Trophoblast cell (in vitro differentiated cells and primary cell): Measurements from ENCODE around the gene RHD.

Experiments used
- DNase-seq, 2 donors: peaks; one replicate each; pipeline ENCODE4 v3.0.0-alpha.2; 2016
- H2AFZ ChIP-seq: 2 replicates; pipeline ENCODE4 v1.6.1; 2013; ENCODE audit warnings: low read length, moderate library complexity, mild to moderate bottlenecking; ENCODE audit not compliant: insufficient read depth, poor library complexity
- H2AK5ac ChIP-seq: 2 replicates; pipeline ENCODE4 v1.6.1; 2013; ENCODE audit warnings: mild to moderate bottlenecking, low read length
- H2BK120ac ChIP-seq: 2 replicates; pipeline ENCODE4 v1.6.1; 2013; ENCODE audit warnings: low read length, mild to moderate bottlenecking, moderate library complexity; ENCODE audit not compliant: insufficient read depth, poor library complexity
- H2BK12ac ChIP-seq: 2 replicates; pipeline ENCODE4 v1.6.1; 2013; ENCODE audit warnings: mild to moderate bottlenecking, low read length, moderate library complexity
- H2BK5ac ChIP-seq: 2 replicates; pipeline ENCODE4 v1.6.1; 2013; ENCODE audit warnings: low read length, low read depth, moderate library complexity, mild to moderate bottlenecking; ENCODE audit not compliant: poor library complexity
- H3K14ac ChIP-seq: 2 replicates; pipeline ENCODE4 v1.6.1; 2013; ENCODE audit warnings: mild to moderate bottlenecking, low read length
- H3K18ac ChIP-seq: 2 replicates; pipeline ENCODE4 v1.6.1; 2013; ENCODE audit warnings: mild to moderate bottlenecking, low read length
- H3K23ac ChIP-seq: 2 replicates; pipeline ENCODE4 v1.6.1; 2013; ENCODE audit warnings: low read length
- H3K27ac ChIP-seq: 2 replicates; pipeline ENCODE4 v1.5.1; 2013; ENCODE audit warnings: low read depth, mild to moderate bottlenecking, inconsistent platforms, low read length, moderate library complexity
- H3K27me3 ChIP-seq: 2 replicates; pipeline ENCODE4 v1.6.1; 2013; ENCODE audit warnings: inconsistent platforms, mild to moderate bottlenecking, low read length, moderate library complexity; ENCODE audit not compliant: insufficient read depth
- H3K36me3 ChIP-seq, 2 experiments: 1 replicate in 1 of 2; 2 replicates in 1 of 2; pipeline ENCODE4 v1.6.1; 2013; ENCODE audit warnings: low read length in 2 of 2, mild to moderate bottlenecking in 2 of 2, moderate library complexity in 1 of 2; ENCODE audit not compliant: insufficient read depth in 2 of 2, control insufficient read depth in 1 of 2
- H3K4ac ChIP-seq: 2 replicates; pipeline ENCODE4 v1.6.1; 2013; ENCODE audit warnings: low read depth, mild to moderate bottlenecking, low read length, moderate library complexity
- H3K4me1 ChIP-seq, 2 experiments: 1 replicate in 1 of 2; 2 replicates in 1 of 2; pipeline ENCODE4 v1.6.1; 2013; ENCODE audit warnings: low read length in 2 of 2, mild to moderate bottlenecking in 2 of 2, moderate library complexity in 1 of 2; ENCODE audit not compliant: insufficient read depth in 2 of 2, control insufficient read depth in 1 of 2
- H3K4me2 ChIP-seq: 2 replicates; pipeline ENCODE4 v1.6.1; 2013; ENCODE audit warnings: inconsistent platforms, mild to moderate bottlenecking, low read length, moderate library complexity
- H3K4me3 ChIP-seq: 2 replicates; pipeline ENCODE4 v1.5.1; 2013; ENCODE audit warnings: mild to moderate bottlenecking, low read depth, low read length, inconsistent platforms
- H3K79me1 ChIP-seq: one replicate; pipeline ENCODE4 v1.6.1; 2013; ENCODE audit warnings: low read length
- H3K79me2 ChIP-seq: 2 replicates; pipeline ENCODE4 v1.6.1; 2013; ENCODE audit warnings: low read length, mild to moderate bottlenecking; ENCODE audit not compliant: control insufficient read depth, insufficient read depth, poor library complexity
- H3K9ac ChIP-seq: 2 replicates; pipeline ENCODE4 v1.6.1; 2013; ENCODE audit warnings: mild to moderate bottlenecking, low read length
- H3K9me3 ChIP-seq: 2 replicates; pipeline ENCODE4 v1.6.1; 2013; ENCODE audit warnings: low read depth, mild to moderate bottlenecking, control low read depth, inconsistent platforms, low read length; ENCODE audit not compliant: insufficient read depth
- H4K12ac ChIP-seq: 2 replicates; pipeline ENCODE4 v1.6.1; 2013; ENCODE audit warnings: low read depth, mild to moderate bottlenecking, low read length, moderate library complexity
- H4K8ac ChIP-seq: 2 replicates; pipeline ENCODE4 v1.6.1; 2013; ENCODE audit warnings: low read depth, mild to moderate bottlenecking, low read length, moderate library complexity
- H4K91ac ChIP-seq: one replicate; pipeline ENCODE4 v1.6.1; 2013; ENCODE audit warnings: low read depth, mild to moderate bottlenecking, low read length, moderate library complexity
- WGBS: extraction: QIAGEN DNeasy Blood & Tissue Kit; methylation state at CpG from one replicate; pipeline ENCODE4 v1.1.7; 2013; ENCODE audit warnings: missing lambda C conversion rate; ENCODE audit not compliant: insufficient read length, insufficient coverage; ENCODE audit errors: extremely low coverage; 5-methylcytosine and 5-hydroxymethylcytosine counted together

Gene RHD

DNA sequence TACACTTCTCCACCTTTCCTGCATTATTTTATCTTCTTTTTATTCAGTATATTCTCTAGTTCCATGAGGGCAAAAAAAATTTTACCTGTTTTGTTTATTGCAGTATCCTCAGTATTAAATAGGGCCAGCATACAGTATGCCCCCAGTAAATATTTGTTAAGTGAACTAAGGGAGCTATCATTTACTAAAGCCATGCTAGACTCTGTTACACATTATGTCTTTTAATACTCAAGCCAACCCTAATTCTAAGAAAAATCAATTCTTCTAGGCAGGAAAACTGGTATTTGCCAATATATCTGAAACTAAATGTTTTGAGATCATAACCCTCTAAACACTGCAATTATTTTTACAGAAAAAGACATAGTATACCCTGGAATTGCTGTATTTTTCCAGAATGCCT, 84.1 kb downstream of the RHD start:
- DNase-seq: no peak
- no peak overlapping the region for H3K18ac ChIP-seq
- no peak overlapping the region for H3K27ac ChIP-seq
- no peak overlapping the region for H3K9ac ChIP-seq
- no peak overlapping the region for H4K8ac ChIP-seq
- H4K12ac ChIP-seq: no peak overlapping the region
- H2AFZ ChIP-seq: no peak overlapping the region
- no peak overlapping the region for H3K4me2 ChIP-seq
- no peak overlapping the region for H2BK120ac ChIP-seq
- no peak overlapping the region for H3K4me3 ChIP-seq
- H3K23ac ChIP-seq: no peak overlapping the region
- no peak overlapping the region for H4K91ac ChIP-seq
- H3K9me3 ChIP-seq: peaks cover 2% of the 10 kb centered on the region
- H3K79me2 ChIP-seq: no peaks in the 10 kb centered on the region
- H3K36me3 ChIP-seq: peaks cover 17 to 25% of the 10 kb centered on the region in 2 experiments
- H2BK12ac ChIP-seq: no peak overlapping the region
- H3K4me1 ChIP-seq: peaks cover 0 to 2% of the 10 kb centered on the region in 2 experiments
- no peaks in the 10 kb centered on the region for H3K27me3 ChIP-seq
- no peak overlapping the region for H3K4ac ChIP-seq
- H2BK5ac ChIP-seq: no peak overlapping the region
- H3K14ac ChIP-seq: no peak overlapping the region
- no peak overlapping the region for H2AK5ac ChIP-seq
- H3K79me1 ChIP-seq: no peaks in the 10 kb centered on the region

DNA sequence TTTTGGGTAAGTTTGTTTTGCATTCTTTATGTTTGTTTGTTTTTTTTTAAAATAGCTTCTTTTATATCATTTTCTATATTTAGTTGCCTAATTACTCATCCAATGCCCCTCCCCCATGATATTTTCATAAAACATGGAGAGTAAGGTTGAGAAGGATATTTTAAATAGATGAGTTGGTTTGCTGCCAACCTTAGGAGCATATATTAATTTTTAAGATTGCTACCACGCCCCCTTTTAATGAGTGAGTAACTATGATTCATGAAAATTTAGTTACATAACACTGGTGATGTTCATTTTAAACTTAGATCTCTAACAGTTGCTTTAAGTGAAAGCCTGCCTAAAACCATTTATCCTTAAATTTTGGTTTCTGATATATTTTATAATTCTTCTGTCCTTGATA, 84.5 kb downstream of the RHD start:
- H4K12ac ChIP-seq: no peak overlapping the region
- no peak overlapping the region for H2BK120ac ChIP-seq
- no peaks in the 10 kb centered on the region for H3K79me1 ChIP-seq
- no peak overlapping the region for H2BK5ac ChIP-seq
- H3K4me3 ChIP-seq: no peak overlapping the region
- H2BK12ac ChIP-seq: no peak overlapping the region
- no peak overlapping the region for H3K4ac ChIP-seq
- no peak overlapping the region for H3K9ac ChIP-seq
- H3K27me3 ChIP-seq: no peaks in the 10 kb centered on the region
- no peak for DNase-seq
- no peak overlapping the region for H3K14ac ChIP-seq
- no peak overlapping the region for H3K27ac ChIP-seq
- peaks cover 17 to 26% of the 10 kb centered on the region in 2 experiments for H3K36me3 ChIP-seq
- no peak overlapping the region for H3K18ac ChIP-seq
- no peak overlapping the region for H2AK5ac ChIP-seq
- H4K91ac ChIP-seq: no peak overlapping the region
- no peak overlapping the region for H4K8ac ChIP-seq
- H3K79me2 ChIP-seq: no peaks in the 10 kb centered on the region
- peaks cover 2% of the 10 kb centered on the region for H3K9me3 ChIP-seq
- no CpG with 5 or more reads among the region's 1 CpG for WGBS
- no peak overlapping the region for H2AFZ ChIP-seq
- H3K23ac ChIP-seq: no peak overlapping the region
- H3K4me1 ChIP-seq: peaks cover 0 to 2% of the 10 kb centered on the region in 2 experiments
- no peak overlapping the region for H3K4me2 ChIP-seq

DNA sequence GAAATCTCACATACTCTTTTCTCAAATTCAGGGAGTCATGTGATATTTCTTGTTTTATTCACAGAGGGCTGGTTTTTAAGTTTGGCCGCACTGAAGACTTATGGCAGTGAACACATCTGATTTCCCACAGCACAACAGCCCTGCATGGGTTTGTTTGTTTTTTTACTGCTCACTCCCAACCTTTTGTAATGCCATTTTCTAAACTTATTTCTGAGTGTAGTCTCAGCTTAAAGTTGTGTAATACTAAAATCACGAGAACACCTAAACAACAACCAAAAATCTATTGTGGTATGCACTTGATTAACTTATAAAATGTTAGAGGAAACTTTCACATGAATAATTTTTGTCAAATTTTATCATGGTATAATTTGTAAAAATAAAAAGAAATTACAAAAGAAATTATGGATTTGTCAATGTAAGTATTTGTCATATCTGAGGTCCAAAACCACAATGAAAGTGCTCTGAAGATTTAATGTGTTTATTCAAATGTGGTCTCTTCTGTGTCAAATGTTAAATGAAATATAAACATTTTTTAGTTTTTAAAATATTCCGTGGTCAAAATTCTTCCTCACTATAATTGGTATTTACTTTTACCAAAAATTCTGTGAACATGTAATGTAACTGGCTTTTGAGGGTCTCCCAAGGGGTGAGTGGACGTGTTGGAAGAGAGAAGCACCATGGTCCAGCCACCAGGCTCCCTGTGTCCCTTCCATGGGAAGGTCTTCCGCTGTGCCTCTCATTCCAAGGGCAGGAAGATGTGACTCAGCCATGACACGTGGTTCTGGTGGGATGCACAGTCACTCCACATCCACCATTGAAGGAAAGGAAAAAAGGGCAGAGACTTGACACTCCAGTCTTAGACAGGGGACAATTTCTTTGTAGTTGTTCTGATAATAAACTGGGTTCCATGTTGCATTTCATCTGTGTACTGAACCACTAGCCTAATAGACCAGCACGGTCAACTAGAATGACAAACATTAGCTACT, 88.6 kb downstream of the RHD start:
- Histone ChIP-seq H3K4me3 (no peak overlapping the region), H3K9me3 (peaks cover 2% of the 10 kb centered on the region), H3K79me2 (no peaks in the 10 kb centered on the region), H3K79me1 (no peaks in the 10 kb centered on the region), H2BK5ac (no peak overlapping the region), H2BK12ac (no peak overlapping the region), H3K4me1 (peaks cover 0 to 2% of the 10 kb centered on the region in 2 experiments), H3K18ac (no peak overlapping the region), H3K14ac (no peak overlapping the region), H4K12ac (no peak overlapping the region), H2BK120ac (no peak overlapping the region), H3K4me2 (no peak overlapping the region), H2AFZ (no peak overlapping the region), H3K23ac (no peak overlapping the region), H4K91ac (no peak overlapping the region), H4K8ac (no peak overlapping the region), H3K27ac (no peak overlapping the region), H3K36me3 (peaks cover 8 to 19% of the 10 kb centered on the region in 2 experiments), H2AK5ac (no peak overlapping the region), H3K27me3 (no peaks in the 10 kb centered on the region), H3K4ac (no peak overlapping the region), H3K9ac (no peak overlapping the region)
- WGBS: no CpG with 5 or more reads among the region's 7 CpGs
- peak in 1 of 2 donors; percentile 12 for DNase-seq

DNA sequence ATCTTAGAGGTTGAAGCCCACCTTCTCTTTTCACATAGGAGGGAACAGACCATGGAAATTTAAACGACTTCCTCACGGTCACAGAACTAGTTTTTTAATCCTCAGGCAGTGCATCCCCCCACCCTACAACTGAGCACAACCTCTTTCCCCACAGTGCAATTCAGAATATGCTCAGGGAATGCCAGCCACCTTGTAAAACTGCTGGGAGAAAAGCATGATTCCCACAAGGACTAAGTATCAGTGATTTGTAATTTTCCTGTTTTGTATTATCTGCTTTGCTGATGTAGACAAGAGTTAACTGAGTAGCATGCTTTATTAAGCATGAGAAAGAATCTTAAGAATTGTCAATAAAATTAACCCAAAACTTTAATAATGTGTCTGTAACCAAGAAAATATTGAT, 89.6 kb downstream of the RHD start:
- H4K12ac ChIP-seq: no peak overlapping the region
- no peaks in the 10 kb centered on the region for H3K79me1 ChIP-seq
- no peak overlapping the region for H3K27ac ChIP-seq
- no peak overlapping the region for H2BK120ac ChIP-seq
- H3K36me3 ChIP-seq: peaks cover 5 to 16% of the 10 kb centered on the region in 2 experiments
- H3K9ac ChIP-seq: no peak overlapping the region
- H3K23ac ChIP-seq: no peak overlapping the region
- H2BK5ac ChIP-seq: no peak overlapping the region
- no peak overlapping the region for H3K4ac ChIP-seq
- DNase-seq: no peak
- no peak overlapping the region for H3K4me3 ChIP-seq
- no peak overlapping the region for H3K14ac ChIP-seq
- no peak overlapping the region for H3K18ac ChIP-seq
- WGBS: no CpG with 5 or more reads among the region's 2 CpGs
- H4K91ac ChIP-seq: no peak overlapping the region
- no peak overlapping the region for H2AK5ac ChIP-seq
- no peaks in the 10 kb centered on the region for H3K79me2 ChIP-seq
- peaks cover 2% of the 10 kb centered on the region for H3K9me3 ChIP-seq
- H2AFZ ChIP-seq: no peak overlapping the region
- no peak overlapping the region for H2BK12ac ChIP-seq
- no peak overlapping the region for H4K8ac ChIP-seq
- no peak overlapping the region for H3K4me2 ChIP-seq
- no peaks in the 10 kb centered on the region for H3K27me3 ChIP-seq
- peaks cover 0 to 2% of the 10 kb centered on the region in 2 experiments for H3K4me1 ChIP-seq
